GM12878 (cell line): ENCODE data around the gene RAB3B. TPM values are rescaled to one million over a fixed set of nuclear protein-coding genes. Genes with fewer than 3 reads are reported as not detected.

Source experiments
- ATAC-seq: fragments of 200-7000 bp; cut with Tn5 transposase; 3 replicates; pipeline ENCODE4 v1.9.1; 2020; ENCODE audit warnings: mild to moderate bottlenecking, moderate library complexity
- BruUV-seq: library from RNA; stranded (reverse); fragments of 400-500 nt; replicated peaks from 2 replicates; lab custom pipeline; 2021; lab: Mats Ljungman, UMichigan
- CTCF ChIA-PET: fragments of 300-600 bp; sonication (Branson Sonifier 250); formaldehyde crosslinking; extraction: SDS; loops from one replicate; lab custom pipeline; 2021; ENCODE audit warnings: inconsistent platforms; lab: Yijun Ruan, JAX
- POLR2A ChIA-PET: fragments of 350-600 bp; formaldehyde crosslinking; extraction: SDS; loops from one replicate; lab custom pipeline; 2021; ENCODE audit warnings: inconsistent platforms; lab: Charles Lee
- RAD21 ChIA-PET: fragments of 300-600 bp; sonication (Branson Sonifier 250); formaldehyde crosslinking; loops from one replicate; lab custom pipeline; 2023; ENCODE audit warnings: antibody characterized with exemption; ENCODE audit not compliant: unreplicated experiment; lab: Charles Lee
- SMC1A ChIA-PET: fragments of 300-600 bp; sonication (Branson Sonifier 250); formaldehyde crosslinking; loops from one replicate; lab custom pipeline; 2023; ENCODE audit not compliant: unreplicated experiment, uncharacterized antibody; lab: Charles Lee
- DNase-seq: peaks from one replicate; pipeline ENCODE4 v3.0.0-alpha.2; 2011; ENCODE audit warnings: low read depth, low spot score
- FAIRE-seq: peaks from 3 replicates; lab custom pipeline; 2011; peaks lifted over from hg19 to GRCh38; lab: Jason Lieb, UNC
- H2AFZ ChIP-seq: 2 replicates; pipeline ENCODE4 v1.6.0; 2011; ENCODE audit warnings: low read depth, low read length, control low read depth; ENCODE audit not compliant: control insufficient read depth
- H3K27ac ChIP-seq: 2 replicates; pipeline ENCODE4 v1.5.1; 2011; ENCODE audit warnings: control low read depth; ENCODE audit not compliant: control insufficient read depth, insufficient read depth
- H3K27me3 ChIP-seq, 2 experiments: replicated peaks in 1 of 2; 2 replicates each; pipeline versions ENCODE4 v1.6.0 to v1.6.1; 2011; ENCODE audit warnings: low read length in 1 of 2; ENCODE audit not compliant: control insufficient read depth in 2 of 2, insufficient read depth in 2 of 2
- H3K36me3 ChIP-seq, 2 experiments: 2 replicates each; pipeline ENCODE4 v1.5.1; 2011; ENCODE audit warnings: low read length in 1 of 2; ENCODE audit not compliant: control insufficient read depth in 2 of 2, insufficient read depth in 2 of 2
- H3K4me1 ChIP-seq: 2 replicates; pipeline ENCODE4 v1.6.1; 2011; ENCODE audit warnings: mild to moderate bottlenecking, low read length, moderate library complexity, mixed read lengths; ENCODE audit not compliant: control insufficient read depth, insufficient read depth
- H3K4me2 ChIP-seq: 2 replicates; pipeline ENCODE4 v1.6.0; 2011; ENCODE audit warnings: control low read depth; ENCODE audit not compliant: control insufficient read depth, insufficient read depth
- H3K4me3 ChIP-seq: fragments of 200-600 bp; sonication (generic); 2 replicates; pipeline ENCODE4 v1.5.1; 2016
- H3K79me2 ChIP-seq: 2 replicates; pipeline ENCODE4 v1.6.0; 2011; ENCODE audit warnings: low read length; ENCODE audit not compliant: control insufficient read depth, insufficient read depth
- H3K9ac ChIP-seq: 2 replicates; pipeline ENCODE4 v1.8.0; 2011; ENCODE audit warnings: low read length, control low read depth, mixed read lengths; ENCODE audit not compliant: control insufficient read depth, insufficient read depth
- H3K9me3 ChIP-seq: replicated peaks from 3 replicates; pipeline ENCODE4 v1.5.1; 2011; ENCODE audit warnings: mild to moderate bottlenecking, low read length; ENCODE audit not compliant: control insufficient read depth, insufficient read depth
- H4K20me1 ChIP-seq: 2 replicates; pipeline ENCODE4 v1.6.0; 2011; ENCODE audit not compliant: control insufficient read depth, insufficient read depth
- E4F1 ChIP-seq: fragments of 450-650 bp; IDR thresholded peaks from 2 replicates; pipeline ENCODE4 v1.6.1; 2018; ENCODE audit warnings: borderline replicate concordance, mild to moderate bottlenecking; ENCODE audit not compliant: partially characterized antibody
- NR2F1 ChIP-seq: fragments of 450-650 bp; conservative IDR thresholded peaks from 2 replicates; pipeline ENCODE4 v1.6.1; 2017; ENCODE audit warnings: mild to moderate bottlenecking
- RAD21 ChIP-seq: IDR thresholded peaks from 2 replicates; pipeline ENCODE4 v1.6.1; 2011; ENCODE audit warnings: mild to moderate bottlenecking, low read depth, low read length, moderate library complexity; ENCODE audit not compliant: insufficient read depth
- whole genome bisulfite sequencing: methylation state at CpG from one replicate; pipeline ENCODE4 v1.1.6; 2016; ENCODE audit warnings: low lambda C conversion rate; ENCODE audit not compliant: insufficient replicate concordance, insufficient coverage; ENCODE audit errors: missing lambda C conversion rate; 5-methylcytosine and 5-hydroxymethylcytosine counted together
- in situ Hi-C: fragments of 300-500 bp; cut with MboI; formaldehyde crosslinking; loops from 9 replicates; pipeline ENCODE4 v1.14.3; 2018; ENCODE audit warnings: mixed read lengths
- intact Hi-C: fragments of 100-400 bp; cut with micrococcal nuclease; formaldehyde crosslinking; loops from one replicate; pipeline ENCODE4 v1.14.2; 2022; ENCODE audit not compliant: unreplicated experiment
- polyA plus RNA-seq, 11 experiments: library from polyadenylated mRNA; depleted of rRNA in 4 of 11; unstranded in 6 of 11; stranded (reverse) in 5 of 11; fragments of >200 nt; fragmentation: Nextera tagmentation in 4 of 11; fragmentation: Illumina TruSeq in 1 of 11; extraction: Ambion mirVana in 4 of 11; extraction: Trizol in 1 of 11; gene quantifications; 1 replicate in 1 of 11; 2 replicates in 10 of 11; pipeline versions ENCODE4 v1.2.1 to v1.2.3, GENCODE V29; 2011 to 2016; ENCODE audit warnings: inconsistent platforms in 2 of 11, missing spikeins in 2 of 11, low read depth in 1 of 11
- total RNA-seq, 4 experiments: library from RNA; depleted of rRNA in 3 of 4; stranded (reverse); fragments of >200 nt in 3 of 4; fragmentation: Illumina TruSeq in 1 of 4; extraction: Trizol in 1 of 4; gene quantifications; 2 replicates each; pipeline versions ENCODE4 v1.2.1 to v1.2.3, GENCODE V29; 2013 to 2021
- TF ChIP-seq, protein P1 (sequence below), 3 experiments: IDR thresholded peaks in 2 of 3; conservative IDR thresholded peaks in 1 of 3; 2 replicates each; pipeline ENCODE4 v1.5.1; 2011; ENCODE audit warnings: low read depth in 3 of 3, low read length in 3 of 3, mild to moderate bottlenecking in 3 of 3, control low read depth in 2 of 3, moderate library complexity in 2 of 3, inconsistent platforms in 1 of 3, mixed read lengths in 1 of 3; ENCODE audit not compliant: control insufficient read depth in 2 of 3, insufficient read depth in 1 of 3; ENCODE audit errors: extremely low read depth in 1 of 3

The RAB3B gene
- total and polyA plus RNA-seq, 10 of the 15 experiments (the other 5 are each of a cell fraction or from before 2014, with no cell fraction given): 0.05 to 0.32 (median 0.24) TPM

DNA sequence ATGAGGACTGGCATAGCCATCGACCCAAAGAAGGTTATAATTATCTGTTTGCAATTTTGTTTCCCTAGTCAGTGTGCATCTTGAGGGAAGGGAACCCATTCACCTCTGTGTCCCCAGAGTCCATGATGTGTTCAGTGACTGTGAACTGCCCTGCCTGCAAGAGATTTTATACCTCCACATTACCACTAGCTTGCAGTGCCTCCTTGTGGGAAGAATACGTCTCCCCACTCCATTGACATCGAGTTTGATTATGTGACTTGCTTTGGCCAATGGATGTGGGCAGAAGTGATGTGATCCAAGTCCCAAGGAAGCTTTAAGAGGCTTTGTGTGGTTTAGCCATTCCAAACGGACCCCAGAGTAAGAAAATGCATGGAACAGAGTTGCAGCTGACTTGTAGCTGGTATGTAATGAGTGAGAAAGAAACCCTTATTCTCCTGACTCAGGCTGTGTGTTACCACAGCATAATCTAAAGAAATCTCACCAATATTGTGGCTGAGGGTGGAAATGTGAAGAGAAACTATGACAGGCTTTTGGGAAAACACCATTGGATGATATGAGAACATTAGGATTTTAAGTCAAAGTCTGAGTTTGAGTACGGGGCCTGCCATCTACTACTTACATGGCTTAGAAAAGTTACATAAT lies 64.2 kb downstream of the RAB3B start:
- ChIA-PET SMC1A (interaction anchor here (1.0 to 2.9 kb wide), 11 partner anchors 8 to 87 kb away, joined by 3 to 17 read pairs (median 7); no protein-coding TSS in a partner anchor), CTCF (interaction anchor here (0.7 to 3.6 kb wide), 12 partner anchors 12 to 126 kb away, joined by 3 to 36 read pairs (median 5); no protein-coding TSS in a partner anchor), POLR2A (interaction anchor here (0.8 kb wide), 1 partner anchor 30 kb away, joined by 4 read pairs; no protein-coding TSS in a partner anchor), RAD21 (interaction anchor here (0.5 to 4.2 kb wide), 3 partner anchors 29 to 73 kb away, joined by 3 to 22 read pairs (median 19); no protein-coding TSS in a partner anchor)
- Histone ChIP-seq H3K4me3 (no peak overlapping the region), H2AFZ (no peak overlapping the region), H3K4me2 (no peak overlapping the region), H3K9ac (no peak overlapping the region), H3K4me1 (no peaks in the 10 kb centered on the region), H4K20me1 (no peaks in the 10 kb centered on the region), H3K27ac (no peak overlapping the region), H3K36me3 (no peaks in the 10 kb centered on the region), H3K79me2 (no peaks in the 10 kb centered on the region), H3K27me3 (no peaks in the 10 kb centered on the region), H3K9me3 (no peaks in the 10 kb centered on the region)
- TF ChIP-seq NR2F1: no peak
- TF ChIP-seq, protein P1, sequence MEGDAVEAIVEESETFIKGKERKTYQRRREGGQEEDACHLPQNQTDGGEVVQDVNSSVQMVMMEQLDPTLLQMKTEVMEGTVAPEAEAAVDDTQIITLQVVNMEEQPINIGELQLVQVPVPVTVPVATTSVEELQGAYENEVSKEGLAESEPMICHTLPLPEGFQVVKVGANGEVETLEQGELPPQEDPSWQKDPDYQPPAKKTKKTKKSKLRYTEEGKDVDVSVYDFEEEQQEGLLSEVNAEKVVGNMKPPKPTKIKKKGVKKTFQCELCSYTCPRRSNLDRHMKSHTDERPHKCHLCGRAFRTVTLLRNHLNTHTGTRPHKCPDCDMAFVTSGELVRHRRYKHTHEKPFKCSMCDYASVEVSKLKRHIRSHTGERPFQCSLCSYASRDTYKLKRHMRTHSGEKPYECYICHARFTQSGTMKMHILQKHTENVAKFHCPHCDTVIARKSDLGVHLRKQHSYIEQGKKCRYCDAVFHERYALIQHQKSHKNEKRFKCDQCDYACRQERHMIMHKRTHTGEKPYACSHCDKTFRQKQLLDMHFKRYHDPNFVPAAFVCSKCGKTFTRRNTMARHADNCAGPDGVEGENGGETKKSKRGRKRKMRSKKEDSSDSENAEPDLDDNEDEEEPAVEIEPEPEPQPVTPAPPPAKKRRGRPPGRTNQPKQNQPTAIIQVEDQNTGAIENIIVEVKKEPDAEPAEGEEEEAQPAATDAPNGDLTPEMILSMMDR (IDR thresholded peaks at IDR 0.05 in 2 of 3, conservative IDR thresholded peaks at IDR 0.05 in 1 of 3; ENCODE audit: control insufficient read depth in 2 of 3, extremely low read depth in 1 of 3, insufficient read depth in 1 of 3, low read depth in 3 of 3, low read length in 3 of 3): peak in 2 of 3 experiments; percentile 24 to 45; a peak in 3 of 6 replicates
- peak; percentile 50 for TF ChIP-seq RAD21
- no peak for TF ChIP-seq E4F1
- DNase-seq (no peak), FAIRE-seq (peak; percentile 44), ATAC-seq (peak; percentile 72)
- no TSS peak for BruUV-seq
- intact Hi-C loops: loop anchor here (1.0 kb wide), 1 partner anchor 76 kb away; no protein-coding TSS in a partner anchor
- in situ Hi-C loops: no loop called here
- 14% methylated on average over 5 of the region's 5 CpGs for WGBS
